ENCODE measurements around the gene ITIH3.

- TF ChIP-seq CTCF (IDR thresholded peaks at IDR 0.05): peak; percentile 73
- TF ChIP-seq EZH2 (IDR thresholded peaks at IDR 0.05): no peak
Measured at GRCh38 chr3:52851348-52851747, 56.8 kb downstream of the ITIH3 start.

Data from neural progenitor cell (in vitro differentiated cells).